Measurements from ENCODE around the gene PRKCE.

The PRKCE gene

GRCh38 chr2:45951025-45951727 is 299.7 kb downstream of the PRKCE start:
- DNase-seq: no peak

DNA sequence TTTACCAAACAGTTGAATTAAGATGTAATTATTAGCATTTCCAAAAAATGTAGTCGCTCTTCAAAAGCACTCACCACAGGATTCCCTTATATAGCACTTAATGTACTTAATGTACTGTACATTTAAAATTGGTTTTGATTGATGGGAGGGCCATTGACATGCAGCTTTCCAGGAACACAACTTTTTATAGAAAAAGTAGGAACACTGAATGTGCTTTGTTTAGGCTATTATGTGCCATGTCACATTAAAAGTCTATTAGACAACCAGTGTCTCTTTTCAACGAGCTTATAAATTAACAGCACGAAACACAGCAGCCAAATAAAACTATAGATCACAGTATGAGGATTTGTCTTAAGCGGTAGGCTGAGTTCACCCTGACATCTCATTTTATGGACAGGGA is 301.1 kb downstream of the PRKCE start:
- DNase-seq: no peak

GRCh38 chr2:45953376-45954027 is 302.0 kb downstream of the PRKCE start:
- no peak for DNase-seq

DNA sequence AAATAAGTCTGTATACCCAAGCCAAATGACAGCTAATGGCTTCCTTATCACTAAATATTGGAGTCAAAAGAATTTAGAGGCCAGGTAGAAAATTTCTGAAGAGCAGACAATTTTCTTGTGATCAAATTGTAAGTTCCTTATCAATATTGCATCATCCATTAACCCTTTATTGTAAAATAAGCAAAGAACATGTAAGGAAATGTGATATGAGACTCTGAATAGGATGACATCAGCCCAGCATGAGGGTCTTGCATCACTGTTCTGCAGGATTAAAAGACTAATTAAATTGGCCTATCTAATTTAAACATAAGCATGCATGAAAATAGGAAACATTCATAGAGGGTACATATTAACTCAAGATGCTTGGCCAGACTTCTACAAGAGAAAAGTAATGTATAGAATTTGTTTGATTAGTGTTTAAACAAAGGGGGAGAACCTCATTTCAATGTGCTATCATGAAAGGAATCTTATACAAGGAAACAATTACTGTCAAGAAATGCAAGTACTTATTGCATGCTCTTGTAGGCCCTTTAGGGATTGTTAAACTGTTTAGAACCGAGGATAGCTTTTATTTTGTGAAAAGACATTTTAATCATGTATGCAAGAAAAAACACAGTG is 302.9 kb downstream of the PRKCE start:
- DNase-seq: no peak

DNA sequence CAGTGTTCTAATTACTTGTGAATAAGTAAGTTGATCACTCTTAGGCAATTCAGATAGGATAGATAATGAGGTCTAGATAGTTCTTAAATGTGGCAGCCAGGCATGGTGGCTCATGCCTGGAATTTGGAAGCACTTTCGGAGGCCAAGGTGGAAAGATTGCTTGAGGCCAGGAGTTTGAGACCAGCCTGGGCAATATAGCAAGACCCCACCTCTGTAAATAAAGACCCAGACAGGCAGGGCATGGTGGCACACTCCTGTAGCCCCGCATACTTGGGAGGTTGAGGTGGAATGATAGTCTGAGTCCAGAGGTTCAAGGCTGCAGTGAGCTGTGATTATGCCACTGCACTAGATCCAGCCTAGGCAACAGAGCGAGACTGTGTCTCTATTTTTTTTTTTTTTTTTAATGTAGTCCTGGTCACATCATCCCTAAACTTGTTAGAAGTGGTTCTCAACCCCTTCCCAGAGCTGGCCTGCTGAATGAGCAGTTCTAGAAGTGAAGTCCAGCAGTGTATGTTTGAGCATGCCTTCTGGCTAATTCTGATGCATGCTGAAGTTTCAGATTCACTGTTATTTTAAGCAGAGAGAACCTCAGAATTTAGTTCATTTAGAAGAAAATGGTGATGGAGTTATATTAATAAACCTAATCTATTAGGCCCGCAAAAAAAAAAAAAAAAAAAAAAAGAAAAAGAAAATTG is 306.2 kb downstream of the PRKCE start:
- no peak for DNase-seq

DNA sequence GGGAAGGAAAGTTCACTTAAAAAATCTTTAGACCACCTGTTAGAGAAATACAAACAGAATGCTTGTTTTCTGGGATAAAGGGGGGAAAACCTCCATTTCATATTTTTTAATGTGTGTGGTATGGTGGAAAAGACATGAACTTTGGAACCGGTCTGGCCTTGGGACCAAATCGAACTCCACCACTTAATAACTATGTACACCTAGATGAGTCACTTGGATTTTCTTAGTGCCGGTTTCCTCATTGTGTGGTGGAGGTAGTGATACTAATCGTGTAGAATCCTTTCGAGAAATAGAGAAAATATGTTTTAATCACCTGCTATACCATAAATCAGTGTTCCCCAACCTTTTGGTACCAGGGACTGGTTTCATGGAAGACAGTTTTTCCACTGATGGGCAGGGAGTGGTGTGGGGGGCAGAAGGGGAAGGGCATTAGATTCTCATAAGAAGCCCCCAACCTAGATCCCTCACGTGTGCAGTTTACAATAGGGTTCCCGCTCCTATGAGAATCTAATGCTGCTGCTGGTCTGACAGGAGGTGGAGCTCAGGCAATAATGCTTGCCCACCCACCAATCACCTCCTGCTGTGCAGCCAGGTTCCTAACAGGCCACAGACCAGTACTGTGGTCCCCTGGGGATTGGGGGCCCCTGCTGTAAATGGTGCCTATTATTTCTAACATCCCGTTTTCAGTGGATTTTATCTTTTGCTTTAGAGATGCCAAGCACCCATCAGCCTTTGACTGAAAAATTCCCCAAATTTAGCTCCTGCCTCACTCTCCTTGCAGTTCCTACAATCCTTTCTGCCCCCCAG is 308.8 kb downstream of the PRKCE start:
- DNase-seq: no peak

- peak; percentile 29 for DNase-seq
Measured at GRCh38 chr2:45962177-45962921, 310.9 kb downstream of the PRKCE start.

DNA sequence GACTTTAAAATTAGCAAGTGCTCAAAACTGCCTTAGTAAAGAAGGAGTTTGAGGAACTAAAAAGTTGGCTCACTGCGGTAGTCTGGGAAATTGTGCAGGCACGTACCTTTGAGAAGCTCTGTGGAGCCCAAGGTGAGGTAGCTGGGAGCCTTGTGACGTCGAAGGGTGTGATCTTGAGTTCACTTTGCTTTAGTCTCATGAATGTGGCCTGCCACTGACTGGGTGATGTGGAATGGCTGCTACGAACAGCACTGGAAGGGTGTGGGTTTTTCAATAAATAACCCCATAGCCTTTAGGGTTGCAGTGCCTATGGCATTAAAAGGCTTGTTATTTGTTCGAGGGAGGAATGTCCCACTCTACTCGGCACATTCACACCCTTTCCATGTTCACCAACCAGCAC is 312.3 kb downstream of the PRKCE start:
- no peak for DNase-seq

DNA sequence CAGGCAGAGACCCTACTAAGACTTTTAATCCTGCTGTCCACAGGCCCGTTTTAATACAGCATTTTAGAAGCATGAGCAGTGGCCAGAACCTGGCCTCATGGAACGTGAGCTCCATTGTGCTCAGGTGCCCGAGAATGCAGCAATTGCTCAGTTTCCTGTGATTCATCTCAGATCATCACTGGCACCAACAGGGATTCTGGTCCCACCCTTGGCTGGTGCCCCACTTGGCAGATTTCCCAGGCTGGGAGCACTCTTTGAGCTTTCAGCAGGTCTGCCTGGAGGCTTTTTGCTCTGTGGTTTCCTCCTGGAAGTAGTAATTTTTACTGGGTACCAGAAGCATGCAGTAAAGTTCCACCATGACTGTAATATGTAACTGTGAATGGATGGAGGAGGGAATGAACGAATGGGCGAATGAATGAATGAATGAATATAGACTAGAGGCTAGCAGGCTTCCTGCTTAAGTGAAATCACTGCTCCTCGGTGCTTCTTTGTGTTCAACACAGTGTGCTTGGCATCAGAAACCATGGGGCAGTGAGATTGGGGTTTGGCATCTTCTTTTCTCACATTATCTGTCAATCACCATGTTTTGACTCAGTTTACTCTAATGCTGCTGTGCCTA is 312.9 kb downstream of the PRKCE start:
- DNase-seq: peak; percentile 63

- DNase-seq: no peak
Measured at GRCh38 chr2:45964906-45965305, 313.4 kb downstream of the PRKCE start.

DNA sequence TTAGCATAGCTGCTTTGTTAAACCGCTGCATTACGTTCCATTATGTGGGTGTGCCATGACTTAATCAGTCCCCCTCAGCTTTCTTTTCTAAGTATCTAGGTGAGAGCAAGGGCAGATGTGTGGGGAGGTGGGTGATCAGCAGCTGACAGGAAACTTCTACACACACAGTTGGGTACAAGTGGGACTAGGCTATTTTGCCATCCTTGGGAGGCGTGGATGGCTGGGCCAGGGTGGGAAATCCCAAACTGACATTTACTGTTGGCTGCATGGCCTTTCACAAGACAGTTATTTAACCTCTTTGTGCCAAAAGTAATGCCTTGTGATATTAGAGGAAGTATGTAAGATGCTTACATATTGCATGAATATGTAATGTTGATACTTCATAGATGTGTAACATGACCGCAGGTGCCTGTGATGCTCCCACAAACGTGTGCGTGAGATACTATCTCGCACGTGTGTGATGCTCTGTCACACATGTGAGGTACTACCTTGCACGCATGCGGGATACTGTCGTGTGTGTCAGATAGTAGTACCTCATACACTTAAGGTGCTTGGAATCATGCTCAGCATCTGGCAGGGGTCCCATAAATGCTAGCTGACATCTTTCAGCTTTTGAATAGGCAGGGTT is 314.5 kb downstream of the PRKCE start:
- DNase-seq: no peak

DNA sequence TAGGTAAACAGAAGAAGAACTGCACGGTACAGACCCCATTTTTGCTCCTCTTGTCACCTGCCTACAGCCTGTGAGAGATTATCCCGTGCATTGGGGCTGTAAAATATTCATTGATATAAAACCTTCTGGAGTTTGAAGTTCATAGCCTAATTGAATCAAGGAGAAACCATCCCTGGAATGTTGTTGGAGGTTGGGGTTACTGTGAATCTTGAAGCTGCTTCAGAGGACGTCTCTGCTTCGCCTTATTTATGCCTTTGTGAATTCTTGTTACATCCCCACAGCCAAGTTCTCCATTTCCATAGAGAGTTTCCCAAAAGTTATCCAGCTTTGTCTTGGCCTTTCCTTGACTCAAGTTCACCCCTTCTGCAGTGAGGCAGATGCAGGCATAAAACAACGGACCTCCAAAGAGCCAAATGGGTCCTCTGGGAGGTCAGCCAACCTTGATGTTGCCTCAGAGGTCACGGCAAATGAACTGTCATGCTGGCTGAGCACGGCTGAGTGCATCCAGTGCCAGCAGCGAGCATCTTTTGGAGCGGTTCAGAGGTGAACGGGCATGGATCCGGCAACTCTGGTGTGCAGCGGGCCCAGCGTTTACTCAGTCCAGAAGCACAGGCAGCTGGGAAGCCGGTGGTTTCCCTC is 317.6 kb downstream of the PRKCE start:
- DNase-seq: no peak

GRCh38 chr2:45973426-45973825 is 322.0 kb downstream of the PRKCE start:
- DNase-seq: no peak

GRCh38 chr2:45974056-45974455 is 322.6 kb downstream of the PRKCE start:
- no peak for DNase-seq

DNA sequence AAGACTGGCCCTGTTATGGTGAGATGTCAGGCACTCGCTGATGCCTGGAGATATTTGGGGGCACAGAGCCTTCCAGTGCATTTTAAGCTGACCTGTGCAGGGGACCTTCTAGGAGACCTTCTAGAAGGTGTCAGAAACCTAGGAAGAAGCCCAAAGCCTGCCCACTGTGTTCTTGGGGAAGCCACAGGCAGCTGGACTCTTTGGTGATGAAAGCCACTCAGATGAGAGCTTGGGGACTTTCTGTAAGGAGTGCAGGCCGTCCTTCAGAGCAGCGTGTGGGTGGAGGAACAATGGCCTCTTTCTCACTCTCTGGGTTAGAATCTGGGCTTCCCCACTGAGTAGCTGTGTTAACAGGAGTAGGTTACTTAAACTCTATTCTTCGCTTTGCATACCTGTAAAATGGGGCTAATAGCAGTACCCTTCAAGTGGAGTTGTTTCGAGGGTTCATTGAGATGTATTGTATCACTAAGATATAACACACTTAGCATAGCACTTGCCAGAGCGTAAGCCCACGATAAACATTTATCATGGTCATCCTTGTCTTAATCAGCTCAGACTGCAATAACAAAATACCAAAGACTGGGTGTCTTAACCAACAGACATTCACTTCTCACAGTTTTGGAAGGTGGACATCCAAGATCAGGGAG is 323.4 kb downstream of the PRKCE start:
- DNase-seq: no peak

GRCh38 chr2:45975752-45976517 is 324.5 kb downstream of the PRKCE start:
- DNase-seq: no peak

GRCh38 chr2:45978302-45978859 is 326.9 kb downstream of the PRKCE start:
- no peak for DNase-seq

GRCh38 chr2:45979065-45979464 is 327.6 kb downstream of the PRKCE start:
- DNase-seq: no peak
